SU-DHL-6 (cell line): ENCODE data around the gene A1CF.

Experiments used
- H2AFZ ChIP-seq: fragments of 200-600 bp; sonication (generic); 2 replicates; pipeline ENCODE4 v1.6.1; 2014; ENCODE audit warnings: low read depth, mild to moderate bottlenecking, moderate library complexity, mixed read lengths, antibody characterized with exemption, low read length; ENCODE audit not compliant: severe bottlenecking
- H3F3A ChIP-seq: fragments of 200-600 bp; shearing (Covaris generic); 2 replicates; pipeline ENCODE4 v1.6.0; 2016; ENCODE audit warnings: antibody characterized with exemption, mild to moderate bottlenecking; ENCODE audit not compliant: insufficient read depth
- H3K27ac ChIP-seq: fragments of 200-600 bp; sonication (generic); 2 replicates; pipeline ENCODE4 v1.5.1; 2016; ENCODE audit warnings: low read depth, mild to moderate bottlenecking, low read length, moderate library complexity, mixed read lengths
- H3K27me3 ChIP-seq: fragments of 200-600 bp; sonication (generic), shearing (Covaris generic); 2 replicates; pipeline ENCODE4 v1.6.0; 2014; ENCODE audit warnings: mild to moderate bottlenecking, low read length
- H3K36me3 ChIP-seq: fragments of 200-600 bp; sonication (generic); 2 replicates; pipeline ENCODE4 v1.6.1; 2014; ENCODE audit warnings: mild to moderate bottlenecking, low read length, mixed read lengths
- H3K4me2 ChIP-seq: fragments of 300-600, 200-600 bp; shearing (Covaris generic), sonication (generic); 2 replicates; pipeline ENCODE4 v1.6.0; 2014; ENCODE audit warnings: low read length, low read depth, mild to moderate bottlenecking; ENCODE audit not compliant: poor library complexity, severe bottlenecking
- H3K4me3 ChIP-seq: fragments of 200-600 bp; sonication (generic); 2 replicates; pipeline ENCODE4 v1.5.1; 2014; ENCODE audit warnings: antibody characterized with exemption, low read length, mild to moderate bottlenecking, mixed read lengths; ENCODE audit not compliant: insufficient read depth, poor library complexity, severe bottlenecking
- H3K79me2 ChIP-seq: fragments of 200-600 bp; sonication (generic); 2 replicates; pipeline ENCODE4 v1.6.1; 2014; ENCODE audit warnings: mild to moderate bottlenecking, low read length, moderate library complexity; ENCODE audit not compliant: insufficient read depth
- H3K9ac ChIP-seq: fragments of 200-600 bp; sonication (generic); 2 replicates; pipeline ENCODE4 v1.7.0; 2014; ENCODE audit warnings: mild to moderate bottlenecking, low read length
- H3K9me2 ChIP-seq: fragments of 200-600 bp; sonication (generic); replicated peaks from 2 replicates; pipeline ENCODE4 v1.6.1; 2014; ENCODE audit warnings: low read length; ENCODE audit not compliant: insufficient read depth
- H3K9me3 ChIP-seq: fragments of 200-600 bp; sonication (generic); 2 replicates; pipeline ENCODE4 v1.6.1; 2014; ENCODE audit warnings: low read length, mixed read lengths; ENCODE audit not compliant: insufficient read depth
- H4K20me1 ChIP-seq: fragments of 200-600 bp; sonication (generic); 2 replicates; pipeline ENCODE4 v1.6.1; 2014; ENCODE audit warnings: low read depth, mild to moderate bottlenecking, antibody characterized with exemption, low read length, moderate library complexity, mixed read lengths
- EZH2phosphoT487 ChIP-seq: fragments of 200-600 bp; sonication (generic), shearing (Covaris generic); conservative IDR thresholded peaks from 2 replicates; pipeline ENCODE4 v1.6.1; 2018; ENCODE audit warnings: mild to moderate bottlenecking, antibody characterized with exemption, low read length, moderate library complexity, mixed read lengths
- TF ChIP-seq, protein P1 (sequence below): fragments of 200-600 bp; sonication (generic); IDR thresholded peaks from one replicate; pipeline ENCODE4 v1.5.1; 2017; ENCODE audit warnings: antibody characterized with exemption, mild to moderate bottlenecking, low read length, moderate library complexity; ENCODE audit not compliant: insufficient read depth, poor library complexity, severe bottlenecking

Gene A1CF

DNA sequence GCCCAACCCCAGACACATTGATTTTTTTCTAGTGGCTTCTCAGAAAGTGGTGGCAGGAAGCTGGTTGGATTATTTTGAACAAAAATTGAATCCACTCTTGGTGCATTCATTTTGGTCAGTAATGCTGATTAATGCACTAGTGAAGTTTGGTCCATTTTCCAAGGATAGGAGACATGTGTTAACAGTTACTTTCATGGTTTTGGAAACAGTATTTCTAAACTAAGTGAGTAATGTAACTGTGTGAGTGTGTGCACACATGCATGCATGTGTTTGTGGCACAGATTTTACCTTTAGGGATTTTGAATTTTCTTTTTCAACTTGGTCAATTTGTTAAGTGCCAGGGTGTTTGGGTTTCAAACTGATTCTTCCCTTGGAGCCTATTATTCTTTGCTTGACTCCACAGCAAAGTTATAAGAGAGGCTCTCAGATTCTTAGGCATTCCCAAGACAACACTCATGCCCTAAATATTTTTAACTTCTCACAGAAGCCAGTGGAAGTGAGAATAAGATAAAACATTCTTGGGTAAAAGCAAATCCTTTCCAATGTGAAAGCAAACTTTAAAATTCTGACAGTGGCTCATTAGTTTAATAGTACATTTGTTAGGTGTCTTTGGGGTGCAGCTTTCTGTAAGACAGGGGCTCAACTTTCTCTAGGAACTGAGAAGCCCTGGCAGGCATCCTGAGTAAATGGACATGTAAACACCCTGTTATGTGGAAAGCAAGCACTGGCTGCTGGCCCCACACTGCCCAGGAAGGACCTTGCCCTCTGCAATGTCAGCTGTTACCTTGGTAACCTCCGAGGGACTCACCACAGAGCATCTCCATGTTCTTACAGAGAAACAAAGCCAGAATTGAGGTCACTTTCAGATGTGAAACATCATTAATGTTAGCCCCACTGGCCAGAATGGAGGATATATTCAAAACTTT lies 77.3 kb downstream of the A1CF start:
- no peak overlapping the region for H2AFZ ChIP-seq
- no peaks in the 10 kb centered on the region for H3K36me3 ChIP-seq
- H4K20me1 ChIP-seq: no peaks in the 10 kb centered on the region
- H3K27me3 ChIP-seq: no peaks in the 10 kb centered on the region
- no peak overlapping the region for H3K27ac ChIP-seq
- H3K9me2 ChIP-seq: no peaks in the 10 kb centered on the region; the same call in 1 of the 2 replicates
- no peak overlapping the region for H3K4me2 ChIP-seq
- H3K9me3 ChIP-seq: no peaks in the 10 kb centered on the region
- TF ChIP-seq, protein P1, sequence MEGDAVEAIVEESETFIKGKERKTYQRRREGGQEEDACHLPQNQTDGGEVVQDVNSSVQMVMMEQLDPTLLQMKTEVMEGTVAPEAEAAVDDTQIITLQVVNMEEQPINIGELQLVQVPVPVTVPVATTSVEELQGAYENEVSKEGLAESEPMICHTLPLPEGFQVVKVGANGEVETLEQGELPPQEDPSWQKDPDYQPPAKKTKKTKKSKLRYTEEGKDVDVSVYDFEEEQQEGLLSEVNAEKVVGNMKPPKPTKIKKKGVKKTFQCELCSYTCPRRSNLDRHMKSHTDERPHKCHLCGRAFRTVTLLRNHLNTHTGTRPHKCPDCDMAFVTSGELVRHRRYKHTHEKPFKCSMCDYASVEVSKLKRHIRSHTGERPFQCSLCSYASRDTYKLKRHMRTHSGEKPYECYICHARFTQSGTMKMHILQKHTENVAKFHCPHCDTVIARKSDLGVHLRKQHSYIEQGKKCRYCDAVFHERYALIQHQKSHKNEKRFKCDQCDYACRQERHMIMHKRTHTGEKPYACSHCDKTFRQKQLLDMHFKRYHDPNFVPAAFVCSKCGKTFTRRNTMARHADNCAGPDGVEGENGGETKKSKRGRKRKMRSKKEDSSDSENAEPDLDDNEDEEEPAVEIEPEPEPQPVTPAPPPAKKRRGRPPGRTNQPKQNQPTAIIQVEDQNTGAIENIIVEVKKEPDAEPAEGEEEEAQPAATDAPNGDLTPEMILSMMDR: no peak
- no peak for TF ChIP-seq EZH2phosphoT487
- no peak overlapping the region for H3K4me3 ChIP-seq
- no peak overlapping the region for H3K9ac ChIP-seq
- H3F3A ChIP-seq: no peaks in the 10 kb centered on the region
- H3K79me2 ChIP-seq: no peaks in the 10 kb centered on the region

DNA sequence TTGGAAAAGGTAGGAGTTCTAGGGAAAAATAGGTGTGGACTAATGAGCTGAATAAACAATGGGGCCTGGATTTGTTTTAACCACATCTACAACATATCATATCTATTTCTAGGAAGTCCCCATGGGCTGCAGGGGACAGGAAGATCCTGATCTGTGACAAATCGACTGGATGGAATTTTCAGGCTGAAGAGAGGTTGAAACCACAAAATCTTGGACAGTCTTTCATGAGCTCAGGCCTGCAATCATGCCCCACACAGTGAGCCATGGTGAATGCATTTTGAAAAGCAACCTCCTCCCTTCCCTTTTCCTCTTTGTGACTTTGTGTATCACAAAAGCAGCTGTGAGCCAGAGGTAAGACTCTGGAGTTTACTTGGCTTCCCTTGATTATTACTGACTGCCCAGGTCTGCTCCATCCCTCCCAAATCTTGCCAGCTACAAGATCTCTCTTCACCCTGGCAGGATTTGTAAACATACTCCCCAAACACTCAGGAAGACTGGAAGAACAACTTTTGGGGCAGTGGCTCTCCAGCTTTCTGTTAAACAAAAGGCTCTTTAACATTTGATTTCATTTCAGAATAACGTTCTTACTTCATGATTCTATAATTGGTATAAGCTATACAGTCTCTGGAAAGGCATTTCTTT lies 79.3 kb downstream of the A1CF start:
- Histone ChIP-seq H3K9me3 (no peaks in the 10 kb centered on the region), H3F3A (no peaks in the 10 kb centered on the region), H3K79me2 (no peaks in the 10 kb centered on the region), H2AFZ (no peak overlapping the region), H4K20me1 (no peaks in the 10 kb centered on the region), H3K27ac (no peak overlapping the region), H3K9ac (no peak overlapping the region), H3K36me3 (no peaks in the 10 kb centered on the region), H3K9me2 (no peaks in the 10 kb centered on the region; the same call in 1 of the 2 replicates), H3K27me3 (no peaks in the 10 kb centered on the region), H3K4me2 (no peak overlapping the region), H3K4me3 (no peak overlapping the region)
- TF ChIP-seq EZH2phosphoT487: no peak

DNA sequence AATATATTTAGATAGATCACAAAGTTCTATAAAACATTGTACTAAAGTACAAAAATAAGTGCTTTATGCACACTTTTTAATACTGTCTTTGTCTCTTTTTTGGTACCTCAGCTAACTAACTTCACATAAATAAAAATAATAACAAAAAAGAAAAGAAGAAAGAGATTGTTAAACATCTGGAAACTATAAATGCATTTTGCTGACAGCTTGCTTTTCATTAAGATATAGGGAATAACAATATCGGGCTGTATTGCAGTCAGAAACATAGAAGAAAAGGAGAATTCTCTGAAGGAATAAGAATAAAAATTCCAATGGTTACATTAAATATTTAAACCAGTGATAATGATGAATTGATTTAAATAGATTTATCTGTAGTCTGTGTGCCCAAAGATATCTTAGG lies 85.8 kb downstream of the A1CF start:
- no peak overlapping the region for H3K9ac ChIP-seq
- no peaks in the 10 kb centered on the region for H3K27me3 ChIP-seq
- no peak overlapping the region for H2AFZ ChIP-seq
- no peaks in the 10 kb centered on the region for H3K9me3 ChIP-seq
- no peaks in the 10 kb centered on the region for H3K79me2 ChIP-seq
- no peak overlapping the region for H3K4me2 ChIP-seq
- no peaks in the 10 kb centered on the region for H3K36me3 ChIP-seq
- no peaks in the 10 kb centered on the region for H3K9me2 ChIP-seq
- H3F3A ChIP-seq: no peaks in the 10 kb centered on the region
- H3K27ac ChIP-seq: no peak overlapping the region
- no peaks in the 10 kb centered on the region for H4K20me1 ChIP-seq
- no peak for TF ChIP-seq EZH2phosphoT487
- TF ChIP-seq, protein P1: no peak
- H3K4me3 ChIP-seq: no peak overlapping the region

DNA sequence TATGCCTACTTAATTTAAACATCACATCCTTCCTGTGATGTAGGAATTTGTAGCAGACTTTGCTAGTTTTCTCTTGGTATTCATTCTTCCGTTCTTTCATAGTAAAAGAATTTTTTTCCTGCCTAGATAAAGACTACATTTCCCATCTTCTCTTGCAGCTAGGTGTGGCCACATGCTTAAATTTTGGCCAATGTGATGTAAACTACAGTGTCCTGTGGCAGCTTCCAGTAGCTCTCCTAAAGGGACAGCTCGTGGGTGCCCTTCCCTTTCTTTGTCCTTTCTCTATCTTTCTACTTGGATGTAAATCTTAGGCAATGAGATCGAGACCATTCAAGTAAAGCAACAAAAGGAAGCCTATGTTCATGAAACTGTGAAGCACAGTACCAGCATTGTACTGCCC lies 87.1 kb downstream of the A1CF start:
- H3F3A ChIP-seq: no peaks in the 10 kb centered on the region
- H4K20me1 ChIP-seq: no peaks in the 10 kb centered on the region
- no peak for TF ChIP-seq EZH2phosphoT487
- TF ChIP-seq, protein P1: no peak
- no peaks in the 10 kb centered on the region for H3K79me2 ChIP-seq
- no peak overlapping the region for H3K4me3 ChIP-seq
- no peaks in the 10 kb centered on the region for H3K9me2 ChIP-seq
- no peaks in the 10 kb centered on the region for H3K36me3 ChIP-seq
- H3K9me3 ChIP-seq: no peaks in the 10 kb centered on the region
- no peaks in the 10 kb centered on the region for H3K27me3 ChIP-seq
- H3K4me2 ChIP-seq: no peak overlapping the region
- H2AFZ ChIP-seq: no peak overlapping the region
- no peak overlapping the region for H3K9ac ChIP-seq
- H3K27ac ChIP-seq: no peak overlapping the region
